ENCODE data around the gene SNAI3. TPM values are rescaled to one million over a fixed set of nuclear protein-coding genes. Genes with fewer than 3 reads are reported as not detected.

SNAI3 gene
- total and polyA plus RNA-seq, 2 of the 8 experiments (the other 6 are each of a cell fraction or from before 2014, with no cell fraction given), result 8.5 to 13.3 TPM

DNA sequence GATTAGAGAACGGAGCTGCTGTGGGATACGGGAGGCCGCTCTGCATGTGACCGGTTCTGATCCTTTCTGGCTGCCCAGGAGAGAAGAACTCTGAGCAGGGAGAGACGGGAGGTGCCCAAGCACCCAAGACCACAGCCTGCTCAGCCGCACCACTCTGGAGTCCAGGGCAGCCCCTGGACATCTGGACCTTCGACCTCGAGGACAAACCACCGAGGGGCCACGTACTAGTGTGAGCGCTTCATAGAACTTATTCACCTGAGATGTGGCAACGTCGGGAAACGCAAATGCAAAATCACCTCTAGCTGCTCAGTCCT lies 14.0 kb upstream of the SNAI3 start:
- H3K4me2 ChIP-seq (ENCODE audit: insufficient read depth in 1 of 2, low read depth in 2 of 2, low read length in 2 of 2), result no peak overlapping the region
- H3K56ac ChIP-seq (replicated peaks; ENCODE audit: insufficient read length, low read depth, low read length), result no peak overlapping the region
- no peak overlapping the region for H2BK5ac ChIP-seq (ENCODE audit: low read depth, low read length)
- H3K18ac ChIP-seq (ENCODE audit: extremely low read depth, low read length), result no peak overlapping the region
- H3K79me1 ChIP-seq (ENCODE audit: low read depth, low read length), result peaks cover 7% of the 10 kb centered on the region; the same call in 1 of the 2 replicates
- WGBS, 2 experiments (ENCODE audit: extremely low coverage in 1 of 2, insufficient coverage in 1 of 2, insufficient read length in 1 of 2, insufficient replicate concordance in 2 of 2, low coverage in 1 of 2, low lambda C conversion rate in 2 of 2, missing lambda C conversion rate in 1 of 2), result 89% methylated on average over 14 of the region's 14 CpGs; no CpG with 5 or more reads in 1 of the 2 experiments
- no peak overlapping the region for H3K4ac ChIP-seq (replicated peaks; ENCODE audit: insufficient read length, low read depth, low read length)
- H2BK20ac ChIP-seq (ENCODE audit: low read length), result no peak overlapping the region
- H2BK120ac ChIP-seq (replicated peaks; ENCODE audit: low read depth, low read length), result no peak overlapping the region
- no peak overlapping the region for H3K27ac ChIP-seq (ENCODE audit: low read depth, low read length)
- H3K27me3 ChIP-seq (replicated peaks in 1 of 4; ENCODE audit: control insufficient read depth in 3 of 4, extremely low read depth in 1 of 4, insufficient read depth in 3 of 4, low read length in 3 of 4), result no peaks in the 10 kb centered on the region
- FAIRE-seq (no peak), DNase-seq (ENCODE audit: low read depth in 1 of 2, low spot score in 2 of 2) (no peak)
- CTCF ChIA-PET (ENCODE audit: partially characterized antibody), result interaction anchor here (0.6 to 1.5 kb wide), 4 partner anchors 28 to 1173 kb away, joined by 3 to 7 read pairs (median 3); partner anchors contain the start of gene TCF25
- peaks cover 3% of the 10 kb centered on the region; the same call in 1 of the 2 replicates for H3K23me2 ChIP-seq (ENCODE audit: low read depth, low read length)
- peaks cover 0 to 15% (median 4%) of the 10 kb centered on the region in 4 experiments; a peak in 4 of 8 replicates for H3K36me3 ChIP-seq (ENCODE audit: control insufficient read depth in 2 of 4, insufficient read depth in 4 of 4, low read length in 3 of 4)
- H4K20me1 ChIP-seq (replicated peaks in 1 of 2; ENCODE audit: control insufficient read depth in 1 of 2, insufficient read depth in 2 of 2, low read length in 2 of 2), result peaks cover 2 to 4% of the 10 kb centered on the region in 2 experiments
- peaks cover 0 to 4% (median 1%) of the 10 kb centered on the region in 4 experiments; a peak in 3 of 7 replicates for H3K4me1 ChIP-seq (replicated peaks in 1 of 4; ENCODE audit: control insufficient read depth in 3 of 4, insufficient read depth in 4 of 4, low read length in 3 of 4)
- POLR2A ChIA-PET (ENCODE audit: partially characterized antibody), result interaction anchor here (1.1 kb wide), 1 partner anchor 36 kb away, joined by 3 read pairs; no protein-coding TSS in a partner anchor
- no peaks in the 10 kb centered on the region for H3K9me3 ChIP-seq (ENCODE audit: insufficient read depth in 2 of 2, low read depth in 1 of 2, low read length in 1 of 2)
- H3K4me3 ChIP-seq (ENCODE audit: extremely low read depth in 1 of 4, insufficient read depth in 2 of 4, low read depth in 3 of 4, low read length in 4 of 4), result no peak overlapping the region
- no peak overlapping the region for H3K14ac ChIP-seq (ENCODE audit: insufficient read length)
- no peak overlapping the region for H2BK12ac ChIP-seq (ENCODE audit: low read depth, low read length)
- peak overlapping the region; percentile 47; the same call in 1 of the 2 replicates for H4K8ac ChIP-seq (ENCODE audit: extremely low read depth, insufficient read depth, low read length)
- H2AFZ ChIP-seq (ENCODE audit: low read length), result no peak overlapping the region
- H3K23ac ChIP-seq (ENCODE audit: insufficient read length), result no peak overlapping the region
- peaks cover 0 to 14% of the 10 kb centered on the region in 2 experiments; a peak in 2 of 4 replicates for H3K79me2 ChIP-seq (ENCODE audit: control insufficient read depth in 1 of 2, insufficient read depth in 2 of 2, low read length in 2 of 2)
- no peak overlapping the region for H3K9ac ChIP-seq (replicated peaks in 1 of 4; ENCODE audit: extremely low read depth in 1 of 4, low read depth in 3 of 4, low read length in 3 of 4)
- no peak overlapping the region for H4K91ac ChIP-seq (replicated peaks; ENCODE audit: insufficient read length, low read length)
- H2AK5ac ChIP-seq (ENCODE audit: low read depth, low read length), result no peak overlapping the region
- H4K5ac ChIP-seq (ENCODE audit: insufficient read length, low read depth, low read length), result no peak overlapping the region
- no peak overlapping the region for H2BK15ac ChIP-seq (ENCODE audit: low read length)
- TF ChIP-seq POLR2A (IDR thresholded peaks at IDR 0.05; ENCODE audit: control extremely low read depth in 1 of 2, low read depth in 2 of 2, low read length in 2 of 2) (no peak), SP2 (IDR thresholded peaks at IDR 0.05; ENCODE audit: low read length) (no peak), POU5F1 (IDR thresholded peaks at IDR 0.05; ENCODE audit: low read depth, low read length) (no peak), RFX5 (IDR thresholded peaks at IDR 0.05; ENCODE audit: borderline replicate concordance, low read depth, low read length) (no peak), CBX8 (IDR thresholded peaks at IDR 0.05; ENCODE audit: borderline replicate concordance, low read depth, low read length) (no peak), CTBP2 (IDR thresholded peaks at IDR 0.05; ENCODE audit: borderline replicate concordance, insufficient read depth, insufficient read length, low read length) (no peak), TBP (IDR thresholded peaks at IDR 0.05; ENCODE audit: low read depth, low read length) (no peak), GTF2F1 (IDR thresholded peaks at IDR 0.05; ENCODE audit: borderline replicate concordance, low read depth, low read length) (no peak), YY1 (IDR thresholded peaks at IDR 0.05; ENCODE audit: low read depth, low read length) (no peak), NANOG (IDR thresholded peaks at IDR 0.05; ENCODE audit: insufficient read depth, low read depth, low read length, poor library complexity, severe bottlenecking) (no peak), RBBP5 (IDR thresholded peaks at IDR 0.05; ENCODE audit: borderline replicate concordance, low read depth, low read length) (no peak), TCF12 (IDR thresholded peaks at IDR 0.05; ENCODE audit: low read depth, low read length) (no peak), CHD1 (IDR thresholded peaks at IDR 0.05; ENCODE audit: low read depth, low read length) (no peak), TEAD4 (IDR thresholded peaks at IDR 0.05; ENCODE audit: low read depth, low read length) (no peak), EP300 (IDR thresholded peaks at IDR 0.05; ENCODE audit: borderline replicate concordance in 1 of 2, low read depth in 2 of 2, low read length in 2 of 2) (no peak)

Measured in H1 (cell line).